WERI-Rb-1 (cell line): ENCODE measurements around the gene CERK.
A peak's percentile ranks its signal among the peaks of the same experiment; 100 is the strongest.

Experiments
- DNase-seq: peaks from one replicate; pipeline ENCODE4 v3.0.0-alpha.2; 2020
- H3K27ac ChIP-seq: fragments of 250-450 bp; sonication (Bioruptor Pico); 2 replicates; pipeline ENCODE4 v1.5.1; 2020; ENCODE audit warnings: mild to moderate bottlenecking, moderate library complexity
- H3K27me3 ChIP-seq: fragments of 250-450 bp; sonication (Bioruptor Pico); 2 replicates; pipeline ENCODE4 v1.5.1; 2021; ENCODE audit warnings: mild to moderate bottlenecking, low read depth, moderate library complexity; ENCODE audit not compliant: insufficient read depth, severe bottlenecking
- H3K36me3 ChIP-seq: fragments of 250-450 bp; sonication (Bioruptor Pico); 2 replicates; pipeline ENCODE4 v1.5.1; 2020; ENCODE audit warnings: mild to moderate bottlenecking, moderate library complexity
- H3K4me3 ChIP-seq: 2 replicates; pipeline ENCODE4 v1.5.1; 2011; ENCODE audit warnings: low read depth, mild to moderate bottlenecking, control low read depth, low read length
- H3K9me3 ChIP-seq: fragments of 250-450 bp; sonication (Bioruptor Pico); 2 replicates; pipeline ENCODE4 v1.5.1; 2021; ENCODE audit warnings: mild to moderate bottlenecking, moderate library complexity; ENCODE audit not compliant: severe bottlenecking
- CTCF ChIP-seq: IDR thresholded peaks from 2 replicates; pipeline ENCODE4 v1.5.1; 2011; ENCODE audit warnings: low read depth, mild to moderate bottlenecking, control low read depth, inconsistent platforms, low read length

The CERK gene

GRCh38 chr22:46739094-46739870, 1.2 kb upstream of the CERK start:
- Histone ChIP-seq H3K27me3 (no peaks in the 10 kb centered on the region), H3K4me3 (no peak overlapping the region; the same call in 1 of the 2 replicates), H3K9me3 (no peaks in the 10 kb centered on the region), H3K36me3 (peaks cover 23% of the 10 kb centered on the region), H3K27ac (peak overlapping the region; percentile 74; the same call in 1 of the 2 replicates)
- peak; percentile 45 for DNase-seq
- TF ChIP-seq CTCF: no peak

DNA sequence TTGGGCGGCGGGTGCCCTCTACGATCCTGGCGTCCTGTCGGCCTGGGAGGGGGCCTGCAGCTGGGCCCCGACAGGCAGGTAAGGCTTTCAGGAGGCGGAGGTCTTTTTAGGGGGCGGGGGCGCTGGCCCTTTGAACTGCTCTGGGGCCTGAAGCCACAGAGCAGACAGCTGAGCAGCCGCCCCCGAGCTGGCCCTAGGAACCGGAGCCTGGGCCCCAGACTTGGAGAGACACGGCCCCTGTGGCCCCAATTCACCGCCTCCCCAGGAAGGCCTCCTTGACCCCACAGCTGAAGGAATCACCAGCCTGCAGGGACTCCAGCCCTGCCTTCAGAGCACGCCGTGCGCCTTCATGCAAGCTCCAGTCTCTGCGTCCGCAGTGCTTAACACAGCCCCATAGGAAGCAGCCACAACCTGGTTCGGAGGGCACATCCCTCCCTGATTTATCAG, 618 bp upstream of the CERK start:
- Histone ChIP-seq H3K9me3 (no peaks in the 10 kb centered on the region), H3K27ac (peak overlapping the region; percentile 74), H3K4me3 (peak overlapping the region; percentile 56), H3K27me3 (no peaks in the 10 kb centered on the region), H3K36me3 (peaks cover 23% of the 10 kb centered on the region)
- no peak for TF ChIP-seq CTCF
- peak; percentile 23 for DNase-seq

- peak overlapping the region; percentile 74 for H3K27ac ChIP-seq
- DNase-seq: peak; percentile 34
- H3K36me3 ChIP-seq: peaks cover 23% of the 10 kb centered on the region
- H3K9me3 ChIP-seq: no peaks in the 10 kb centered on the region
- H3K27me3 ChIP-seq: no peaks in the 10 kb centered on the region
- TF ChIP-seq CTCF: no peak
- H3K4me3 ChIP-seq: peak overlapping the region; percentile 85
Observed at GRCh38 chr22:46737105-46737975, 712 bp downstream of the CERK start.

GRCh38 chr22:46736705-46737104, 1.3 kb downstream of the CERK start:
- no peaks in the 10 kb centered on the region for H3K27me3 ChIP-seq
- no peak overlapping the region for H3K4me3 ChIP-seq
- H3K9me3 ChIP-seq: no peaks in the 10 kb centered on the region
- no peak overlapping the region; the same call in 1 of the 2 replicates for H3K27ac ChIP-seq
- no peak for DNase-seq
- peaks cover 23% of the 10 kb centered on the region for H3K36me3 ChIP-seq
- no peak for TF ChIP-seq CTCF

GRCh38 chr22:46735747-46736608, 2.1 kb downstream of the CERK start:
- H3K27ac ChIP-seq: no peak overlapping the region
- H3K36me3 ChIP-seq: peaks cover 23% of the 10 kb centered on the region
- TF ChIP-seq CTCF: no peak
- no peaks in the 10 kb centered on the region for H3K9me3 ChIP-seq
- no peaks in the 10 kb centered on the region for H3K27me3 ChIP-seq
- DNase-seq: no peak
- no peak overlapping the region for H3K4me3 ChIP-seq
